NCI-H2107 treated with DMSO at 0.1 percent for 48 hours (cell line): ENCODE data around the gene SLC1A7.
A peak's percentile ranks its signal among the peaks of the same experiment; 100 is the strongest.

Experiments used
- DNase-seq: peaks from one replicate; lab custom pipeline; 2025; ENCODE audit not compliant: unreplicated experiment; lab: John Stamatoyannopoulos, UW

SLC1A7 gene

GRCh38 chr1:53134961-53135734 is 7.3 kb downstream of the SLC1A7 start:
- DNase-seq, result no peak

GRCh38 chr1:53134042-53134485 is 8.4 kb downstream of the SLC1A7 start:
- no peak for DNase-seq

GRCh38 chr1:53133261-53134041 is 9.0 kb downstream of the SLC1A7 start:
- DNase-seq, result no peak

- DNase-seq, result no peak
Observed at GRCh38 chr1:53132176-53132575, 10.3 kb downstream of the SLC1A7 start.

- DNase-seq, result no peak
Observed at GRCh38 chr1:53131590-53131938, 10.9 kb downstream of the SLC1A7 start.

- DNase-seq, result no peak
Observed at GRCh38 chr1:53130878-53131589, 11.4 kb downstream of the SLC1A7 start.

GRCh38 chr1:53130598-53130877 is 11.9 kb downstream of the SLC1A7 start:
- no peak for DNase-seq

GRCh38 chr1:53129891-53130597 is 12.4 kb downstream of the SLC1A7 start:
- DNase-seq, result no peak

- no peak for DNase-seq
Observed at GRCh38 chr1:53128401-53128800, 14.0 kb downstream of the SLC1A7 start.

GRCh38 chr1:53127546-53127945 is 14.9 kb downstream of the SLC1A7 start:
- DNase-seq, result no peak

- no peak for DNase-seq
Observed at GRCh38 chr1:53126495-53126894, 15.9 kb downstream of the SLC1A7 start.

- DNase-seq, result no peak
Observed at GRCh38 chr1:53125623-53126360, 16.6 kb downstream of the SLC1A7 start.

- no peak for DNase-seq
Observed at GRCh38 chr1:53125122-53125521, 17.3 kb downstream of the SLC1A7 start.

- no peak for DNase-seq
Observed at GRCh38 chr1:53123453-53124140, 18.8 kb downstream of the SLC1A7 start.

- DNase-seq, result no peak
Observed at GRCh38 chr1:53122961-53123413, 19.5 kb downstream of the SLC1A7 start.

- DNase-seq, result no peak
Observed at GRCh38 chr1:53122201-53122885, 20.1 kb downstream of the SLC1A7 start.

- DNase-seq, result peak; percentile 92
Observed at GRCh38 chr1:53121319-53122172, 20.9 kb downstream of the SLC1A7 start.

GRCh38 chr1:53120659-53121058 is 21.8 kb downstream of the SLC1A7 start:
- no peak for DNase-seq
